ENCODE results near the gene CCDC149. TPM values are rescaled to one million over a fixed set of nuclear protein-coding genes. Genes with fewer than 3 reads are reported as not detected.

Gene CCDC149
- total RNA-seq, 1 donor: 8.6 TPM

- H3K4me3 ChIP-seq (ENCODE audit: low read depth, low read length): no peak overlapping the region
- no peak for DNase-seq (ENCODE audit: low read depth)
- TF ChIP-seq CTCF (IDR thresholded peaks at IDR 0.05; ENCODE audit: insufficient read depth, low read depth, low read length): no peak
Measured at GRCh38 chr4:24937917-24938281, 25.1 kb upstream of the CCDC149 start.

- DNase-seq (ENCODE audit: low read depth): no peak
Measured at GRCh38 chr4:24937176-24937916, 24.5 kb upstream of the CCDC149 start.

GRCh38 chr4:24935856-24936255 lies 23.0 kb upstream of the CCDC149 start:
- no peak for TF ChIP-seq CTCF (IDR thresholded peaks at IDR 0.05; ENCODE audit: insufficient read depth, low read depth, low read length)
- H3K4me3 ChIP-seq (ENCODE audit: low read depth, low read length): no peak overlapping the region
- DNase-seq (ENCODE audit: low read depth): no peak

More at GRCh38 chr4:24937176-24937916, 24.5 kb upstream of the CCDC149 start:
- no peak for TF ChIP-seq CTCF (IDR thresholded peaks at IDR 0.05; ENCODE audit: insufficient read depth, low read depth, low read length)
- no peak overlapping the region for H3K4me3 ChIP-seq (ENCODE audit: low read depth, low read length)

- no peak for TF ChIP-seq CTCF (IDR thresholded peaks at IDR 0.05; ENCODE audit: insufficient read depth, low read depth, low read length)
- H3K4me3 ChIP-seq (ENCODE audit: low read depth, low read length): no peak overlapping the region
- no peak for DNase-seq (ENCODE audit: low read depth)
Measured at GRCh38 chr4:24934311-24934710, 21.5 kb upstream of the CCDC149 start.

- no peak overlapping the region for H3K4me3 ChIP-seq (ENCODE audit: low read depth, low read length)
- DNase-seq (ENCODE audit: low read depth): no peak
- no peak for TF ChIP-seq CTCF (IDR thresholded peaks at IDR 0.05; ENCODE audit: insufficient read depth, low read depth, low read length)
Measured at GRCh38 chr4:24933684-24934275, 20.9 kb upstream of the CCDC149 start.

- no peak overlapping the region for H3K4me3 ChIP-seq (ENCODE audit: low read depth, low read length)
- no peak for DNase-seq (ENCODE audit: low read depth)
- no peak for TF ChIP-seq CTCF (IDR thresholded peaks at IDR 0.05; ENCODE audit: insufficient read depth, low read depth, low read length)
Measured at GRCh38 chr4:24932515-24933225, 19.8 kb upstream of the CCDC149 start.

All from fibroblast of villous mesenchyme (primary cell).